ENCODE data around the gene RPS15.
"Not testable (repeated sequence)": the region's sequence is repeated elsewhere in the genome, so short reads cannot be mapped to it uniquely, and the experiment has no call there.

Gene RPS15

GRCh38 chr19:1402411-1403070 lies 35.7 kb upstream of the RPS15 start:
- no peak for DNase-seq

- peak; percentile 94 to 96 for DNase-seq
These were observed 31.2 kb upstream of the RPS15 start for GRCh38 chr19:1406774-1407527.

- DNase-seq: no peak
These were observed 30.5 kb upstream of the RPS15 start, which contains the start of gene DAZAP1 for GRCh38 chr19:1407528-1408299. DAZAP1 (plus strand) TSS chr19:1407586; CDS start chr19:1407774, 188 bp downstream.

- peak in 1 of 2 experiments; percentile 21 for DNase-seq
These were observed 29.6 kb upstream of the RPS15 start for GRCh38 chr19:1408300-1409203.

- DNase-seq: no peak
These were observed 28.8 kb upstream of the RPS15 start for GRCh38 chr19:1409204-1410005.

GRCh38 chr19:1410136-1410786 lies 27.9 kb upstream of the RPS15 start:
- DNase-seq: no peak

- no peak for DNase-seq
These were observed 27.4 kb upstream of the RPS15 start for GRCh38 chr19:1410789-1411188.

- DNase-seq: no peak
These were observed 26.7 kb upstream of the RPS15 start for GRCh38 chr19:1411255-1412191.

GRCh38 chr19:1412323-1412923 lies 25.8 kb upstream of the RPS15 start:
- DNase-seq: no peak

GRCh38 chr19:1412995-1413800 lies 25.0 kb upstream of the RPS15 start:
- DNase-seq: no peak

GRCh38 chr19:1416014-1416841 lies 22.0 kb upstream of the RPS15 start:
- no peak for DNase-seq

GRCh38 chr19:1417145-1417544 lies 21.1 kb upstream of the RPS15 start:
- DNase-seq: no peak

- DNase-seq: no peak
These were observed 20.3 kb upstream of the RPS15 start for GRCh38 chr19:1417681-1418495.

- DNase-seq: no peak
These were observed 19.8 kb upstream of the RPS15 start for GRCh38 chr19:1418496-1418775.

- no peak for DNase-seq
These were observed 19.1 kb upstream of the RPS15 start for GRCh38 chr19:1418951-1419738.

GRCh38 chr19:1420085-1420484 lies 18.1 kb upstream of the RPS15 start:
- not testable (repeated sequence) for DNase-seq

Data from SHP77 (cell line).